ENCODE data around the gene ATIC. TPM values are rescaled to one million over a fixed set of nuclear protein-coding genes. Genes with fewer than 3 reads are reported as not detected.

Gene ATIC
- total RNA-seq: 100 to 1,000 TPM in 1 of 7 donors, 10 to 100 TPM in 6; 50.5 to 101 (median 76.6) TPM
- polyA plus RNA-seq: 100 to 1,000 TPM; 136 to 165 (median 141) TPM
- long read RNA-seq, donor 1, transcript ATIC-201 (16 exons, 2,213 nt): major isoform, 7 of 8 reads
- long read RNA-seq, donor 1, partial matches to known transcripts: 0 of 8 reads
- long read RNA-seq, donor 1, other reads (novel, unspliced or antisense): 0 of 8 reads
- long read RNA-seq, donor 2, transcript ATIC-201 (16 exons, 2,213 nt): major isoform, 7 of 10 reads
- long read RNA-seq, donor 2, partial matches to known transcripts: 0 of 10 reads
- long read RNA-seq, donor 2, other reads (novel, unspliced or antisense): 0 of 10 reads

DNA sequence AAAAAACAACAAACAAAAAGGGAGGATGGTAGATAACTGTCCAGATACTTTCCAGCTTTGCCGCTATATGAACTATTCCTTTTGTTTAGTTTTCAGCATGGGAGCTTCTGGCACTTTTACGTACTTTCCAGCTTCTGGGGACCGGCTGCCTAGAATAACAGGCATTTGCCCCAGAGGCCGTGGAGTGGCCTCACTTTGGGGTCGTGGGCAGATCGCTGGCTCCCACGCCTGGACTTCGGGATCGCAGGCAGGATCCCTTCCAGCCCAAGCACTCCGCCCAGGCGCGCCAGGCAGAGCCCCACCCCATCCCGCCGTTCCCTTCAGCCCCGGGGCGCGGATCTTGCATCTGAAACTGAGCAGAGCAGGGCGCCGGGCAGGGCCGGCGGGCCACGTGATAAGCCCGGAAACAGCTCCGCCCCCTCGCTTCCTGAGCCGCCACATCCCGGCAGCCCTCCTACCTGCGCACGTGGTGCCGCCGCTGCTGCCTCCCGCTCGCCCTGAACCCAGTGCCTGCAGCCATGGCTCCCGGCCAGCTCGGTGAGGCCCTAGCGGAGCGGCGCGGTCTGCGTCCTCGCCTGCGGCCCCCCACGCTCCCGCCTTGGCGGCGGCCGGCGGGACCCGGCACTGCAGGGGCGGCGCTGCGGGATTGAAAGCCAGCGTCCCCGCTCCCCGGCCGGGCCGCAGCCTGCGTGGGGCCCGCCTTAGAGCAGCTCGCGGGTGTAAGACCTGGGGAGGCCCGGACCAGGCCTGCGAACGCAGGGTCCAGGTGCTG lies at the start of gene ATIC:
Gene ATIC, plus strand, starts transcription at position 435 of the 772 bp plus-strand sequence. Its CDS starts 84 bp downstream, at position 519.
- Histone ChIP-seq H3K36me3 (peaks cover 0 to 35% (median 0%) of the 10 kb centered on the region in 6 donors), H3K27ac (peak within 1 kb of the TSS; percentile 83 to 91 (median 87)), H3K27me3 (replicated peaks in 1 of 7) (no peaks in the 10 kb centered on the region), H3K4me1 (peaks cover 11 to 45% (median 24%) of the 10 kb centered on the region in 6 donors), H3K4me3 (peak within 1 kb of the TSS; percentile 68 to 95 (median 88)), H3K9me3 (no peaks in the 10 kb centered on the region)
- peak; percentile 98 for DNase-seq
- peak in 2 of 3 donors; percentile 26 to 47 for TF ChIP-seq POLR2A (IDR thresholded peaks at IDR 0.05)
- TF ChIP-seq POLR2AphosphoS5 (IDR thresholded peaks at IDR 0.05): peak; percentile 84 to 93 (median 91)
- TF ChIP-seq, protein P1, sequence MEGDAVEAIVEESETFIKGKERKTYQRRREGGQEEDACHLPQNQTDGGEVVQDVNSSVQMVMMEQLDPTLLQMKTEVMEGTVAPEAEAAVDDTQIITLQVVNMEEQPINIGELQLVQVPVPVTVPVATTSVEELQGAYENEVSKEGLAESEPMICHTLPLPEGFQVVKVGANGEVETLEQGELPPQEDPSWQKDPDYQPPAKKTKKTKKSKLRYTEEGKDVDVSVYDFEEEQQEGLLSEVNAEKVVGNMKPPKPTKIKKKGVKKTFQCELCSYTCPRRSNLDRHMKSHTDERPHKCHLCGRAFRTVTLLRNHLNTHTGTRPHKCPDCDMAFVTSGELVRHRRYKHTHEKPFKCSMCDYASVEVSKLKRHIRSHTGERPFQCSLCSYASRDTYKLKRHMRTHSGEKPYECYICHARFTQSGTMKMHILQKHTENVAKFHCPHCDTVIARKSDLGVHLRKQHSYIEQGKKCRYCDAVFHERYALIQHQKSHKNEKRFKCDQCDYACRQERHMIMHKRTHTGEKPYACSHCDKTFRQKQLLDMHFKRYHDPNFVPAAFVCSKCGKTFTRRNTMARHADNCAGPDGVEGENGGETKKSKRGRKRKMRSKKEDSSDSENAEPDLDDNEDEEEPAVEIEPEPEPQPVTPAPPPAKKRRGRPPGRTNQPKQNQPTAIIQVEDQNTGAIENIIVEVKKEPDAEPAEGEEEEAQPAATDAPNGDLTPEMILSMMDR (IDR thresholded peaks at IDR 0.05 in 8 of 11, conservative IDR thresholded peaks at IDR 0.05 in 3 of 11): peak in 4 of 11 experiments; percentile 24 to 44 (median 30)
- WGBS, 5 donors: 0 to 1% (median 1%) methylated on average over 23 to 64 of the region's 64 CpGs
- intact Hi-C loops (cut with DNase I; ENCODE audit: low total_unique reads): no loop called here

DNA sequence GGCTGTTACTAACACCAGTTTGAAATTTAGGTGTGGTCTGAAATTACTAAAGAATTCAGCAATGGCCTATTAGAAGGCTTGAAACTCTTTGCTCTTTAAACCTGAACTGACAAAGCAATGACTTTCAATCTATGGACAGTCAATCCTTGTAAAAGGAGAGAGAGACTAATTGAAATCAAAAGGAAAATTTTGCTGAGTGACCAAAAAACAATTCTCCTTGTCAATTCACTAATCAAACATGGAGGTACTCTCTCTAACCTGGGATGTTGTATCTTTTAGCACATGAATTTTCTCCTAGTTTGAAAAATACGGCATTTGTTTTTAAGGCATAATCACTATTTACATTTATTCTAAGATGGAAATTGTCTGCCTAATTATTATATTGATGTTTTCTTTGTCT lies 49.6 kb upstream of the ATIC start:
- intact Hi-C loops (cut with DNase I; ENCODE audit: low total_unique reads): no loop called here
- Histone ChIP-seq H3K4me3 (no peak overlapping the region), H3K27me3 (replicated peaks in 1 of 7) (no peaks in the 10 kb centered on the region), H3K4me1 (no peaks in the 10 kb centered on the region), H3K27ac (no peak overlapping the region), H3K36me3 (no peaks in the 10 kb centered on the region), H3K9me3 (no peaks in the 10 kb centered on the region)
- no peak for DNase-seq
- 88 to 100% (median 95%) methylated on average over 1 of the region's 1 CpG for WGBS, 5 donors
- TF ChIP-seq POLR2A (IDR thresholded peaks at IDR 0.05) (no peak), POLR2AphosphoS5 (IDR thresholded peaks at IDR 0.05) (no peak)
- TF ChIP-seq, protein P1 (IDR thresholded peaks at IDR 0.05 in 8 of 11, conservative IDR thresholded peaks at IDR 0.05 in 3 of 11): no peak

DNA sequence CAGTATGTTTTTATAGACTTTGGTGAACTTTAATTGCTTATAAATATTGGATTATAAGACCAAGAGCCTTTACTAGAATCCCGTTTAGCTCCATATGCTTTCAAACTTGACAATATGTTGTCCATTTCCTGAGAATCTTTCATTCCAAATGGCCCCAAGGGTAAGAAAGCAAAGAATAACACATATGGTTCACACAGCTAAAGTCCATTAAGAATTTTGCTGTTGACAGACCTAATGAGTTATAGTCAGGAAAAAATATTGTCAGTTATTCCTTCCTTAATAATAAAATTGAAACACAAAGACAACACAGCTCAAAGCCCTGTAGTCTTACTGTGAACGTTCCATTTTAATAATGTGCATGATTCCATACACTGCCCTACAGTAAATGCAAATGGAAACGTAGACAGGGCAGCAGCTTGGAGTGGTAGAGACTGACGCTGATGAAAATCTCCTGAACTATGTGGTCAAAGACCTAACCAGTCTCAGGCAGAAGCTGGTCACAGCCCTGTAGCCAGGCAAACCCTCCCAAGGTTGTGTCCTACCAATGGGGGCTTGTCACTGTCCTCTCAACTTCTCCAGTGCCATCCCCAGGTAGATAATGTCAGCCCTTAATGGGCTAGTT lies 49.0 kb upstream of the ATIC start:
- intact Hi-C loops (cut with DNase I; ENCODE audit: low total_unique reads): no loop called here
- TF ChIP-seq POLR2A (IDR thresholded peaks at IDR 0.05): no peak
- no peak for TF ChIP-seq POLR2AphosphoS5 (IDR thresholded peaks at IDR 0.05)
- TF ChIP-seq, protein P1 (IDR thresholded peaks at IDR 0.05 in 8 of 11, conservative IDR thresholded peaks at IDR 0.05 in 3 of 11): no peak
- Histone ChIP-seq H3K36me3 (no peaks in the 10 kb centered on the region), H3K4me1 (no peaks in the 10 kb centered on the region), H3K27me3 (replicated peaks in 1 of 7) (no peaks in the 10 kb centered on the region), H3K27ac (no peak overlapping the region), H3K4me3 (no peak overlapping the region), H3K9me3 (no peaks in the 10 kb centered on the region)
- DNase-seq: no peak
- WGBS, 5 donors: 77 to 80% (median 79%) methylated on average over 4 of the region's 4 CpGs
